ENCODE results near the gene PTPRD.

PTPRD gene

GRCh38 chr9:8736805-8737204 lies 1876.0 kb downstream of the PTPRD start:
- no peaks in the 10 kb centered on the region for H3K4me1 Mint-ChIP-seq

GRCh38 chr9:8734760-8735159 lies 1878.0 kb downstream of the PTPRD start:
- H3K4me1 Mint-ChIP-seq = no peaks in the 10 kb centered on the region
- ATAC-seq (replicated peaks; ENCODE audit: extremely low read depth, poor library complexity, severe bottlenecking) (no peak), DNase-seq (ENCODE audit: low spot score in 2 of 2) (no peak)
- H3K9me3 Mint-ChIP-seq = peaks cover 6% of the 10 kb centered on the region
- H3K27ac Mint-ChIP-seq (ENCODE audit: low read depth) = no peak overlapping the region
- no peaks in the 10 kb centered on the region for H3K36me3 Mint-ChIP-seq (ENCODE audit: insufficient read depth)
- no peaks in the 10 kb centered on the region for H3K27me3 Mint-ChIP-seq
- H3K4me3 Mint-ChIP-seq = no peak overlapping the region

More at GRCh38 chr9:8736805-8737204, 1876.0 kb downstream of the PTPRD start:
- no peak overlapping the region for H3K4me3 Mint-ChIP-seq
- DNase-seq (ENCODE audit: low spot score in 2 of 2) = no peak
- H3K9me3 Mint-ChIP-seq = peaks cover 6% of the 10 kb centered on the region
- ATAC-seq (replicated peaks; ENCODE audit: extremely low read depth, poor library complexity, severe bottlenecking) = no peak
- H3K27ac Mint-ChIP-seq (ENCODE audit: low read depth) = no peak overlapping the region
- no peaks in the 10 kb centered on the region for H3K27me3 Mint-ChIP-seq
- H3K36me3 Mint-ChIP-seq (ENCODE audit: insufficient read depth) = no peaks in the 10 kb centered on the region

DNA sequence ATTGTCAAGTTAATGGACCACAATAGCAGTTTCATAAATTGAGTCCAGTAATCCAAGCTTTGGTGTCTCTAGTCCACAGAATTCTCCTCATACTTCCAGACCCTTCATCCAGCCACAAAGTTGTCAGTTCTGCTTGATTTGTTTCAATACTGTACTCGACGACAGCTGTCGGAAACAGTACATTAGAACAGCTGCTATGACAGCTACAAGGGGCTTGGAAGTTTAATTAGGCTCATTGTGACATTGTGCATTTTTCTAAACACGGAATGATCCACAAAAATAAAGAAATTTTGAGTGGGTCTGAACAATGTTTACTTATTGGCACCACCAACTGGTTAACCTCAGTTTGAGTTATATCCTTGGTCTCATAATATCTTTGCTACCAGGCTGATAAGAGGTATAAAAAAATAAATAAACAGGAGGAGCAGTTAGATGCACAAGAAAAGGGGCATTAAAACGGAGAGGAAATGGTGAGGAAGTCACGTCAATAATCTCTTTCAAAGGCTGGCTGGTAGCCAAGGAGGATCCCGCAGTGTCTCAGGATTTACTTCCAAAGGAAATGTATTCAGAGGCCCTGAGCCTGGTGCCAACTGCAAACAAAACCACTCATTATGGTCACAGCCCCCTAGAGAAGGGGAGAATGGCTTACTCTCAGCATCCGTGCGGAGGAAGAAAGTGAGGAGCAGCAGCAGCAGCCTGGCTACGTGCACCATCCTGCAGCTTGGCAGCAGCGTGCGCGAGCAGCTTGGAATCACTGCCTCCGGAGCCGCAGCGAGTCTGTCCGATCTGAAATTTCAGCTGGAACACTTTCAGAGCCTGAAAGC lies 1879.5 kb downstream of the PTPRD start:
- DNase-seq (ENCODE audit: low spot score in 2 of 2) = no peak
- H3K27me3 Mint-ChIP-seq = no peaks in the 10 kb centered on the region
- no peaks in the 10 kb centered on the region for H3K36me3 Mint-ChIP-seq (ENCODE audit: insufficient read depth)
- H3K27ac Mint-ChIP-seq (ENCODE audit: low read depth) = no peak overlapping the region
- H3K9me3 Mint-ChIP-seq = peaks cover 6% of the 10 kb centered on the region
- no peak overlapping the region for H3K4me3 Mint-ChIP-seq
- ATAC-seq (replicated peaks; ENCODE audit: extremely low read depth, poor library complexity, severe bottlenecking) = no peak
- no peaks in the 10 kb centered on the region for H3K4me1 Mint-ChIP-seq

DNA sequence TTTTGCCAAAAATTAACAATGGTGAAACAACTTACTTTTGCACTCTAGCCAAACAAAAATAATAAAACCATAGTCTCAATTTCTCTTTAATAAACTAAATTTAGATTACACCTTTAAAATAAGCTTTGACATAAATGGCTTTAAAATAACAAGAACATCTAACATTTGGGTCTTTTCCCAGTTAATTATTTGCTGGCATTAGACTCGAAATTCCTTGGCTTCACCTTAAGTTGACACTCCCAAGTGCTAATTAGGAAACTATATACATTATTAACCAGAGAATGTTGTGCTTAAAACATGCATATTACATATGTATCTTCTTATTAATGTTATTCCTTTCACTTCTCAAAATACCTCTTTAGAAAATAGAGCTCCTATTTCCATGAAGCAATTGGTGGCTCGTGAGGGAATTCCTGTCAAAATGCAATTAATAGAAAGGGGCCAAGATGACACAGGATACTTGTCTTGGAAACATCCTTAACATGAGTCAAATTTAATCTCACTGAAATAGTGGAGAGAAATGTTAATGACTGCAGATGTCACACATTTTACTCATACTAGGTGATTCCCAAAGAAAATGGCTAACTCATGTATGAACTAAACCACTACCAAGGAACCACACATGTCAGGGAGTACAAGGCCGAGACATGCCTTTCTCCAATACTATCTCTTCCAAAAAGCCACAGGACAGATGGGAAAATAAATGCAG lies 1880.3 kb downstream of the PTPRD start:
- ATAC-seq (replicated peaks; ENCODE audit: extremely low read depth, poor library complexity, severe bottlenecking) (no peak), DNase-seq (ENCODE audit: low spot score in 2 of 2) (no peak)
- H3K4me1 Mint-ChIP-seq = no peaks in the 10 kb centered on the region
- H3K27me3 Mint-ChIP-seq = no peaks in the 10 kb centered on the region
- no peak overlapping the region for H3K4me3 Mint-ChIP-seq
- H3K9me3 Mint-ChIP-seq = no peaks in the 10 kb centered on the region
- no peak overlapping the region for H3K27ac Mint-ChIP-seq (ENCODE audit: low read depth)
- H3K36me3 Mint-ChIP-seq (ENCODE audit: insufficient read depth) = no peaks in the 10 kb centered on the region

DNA sequence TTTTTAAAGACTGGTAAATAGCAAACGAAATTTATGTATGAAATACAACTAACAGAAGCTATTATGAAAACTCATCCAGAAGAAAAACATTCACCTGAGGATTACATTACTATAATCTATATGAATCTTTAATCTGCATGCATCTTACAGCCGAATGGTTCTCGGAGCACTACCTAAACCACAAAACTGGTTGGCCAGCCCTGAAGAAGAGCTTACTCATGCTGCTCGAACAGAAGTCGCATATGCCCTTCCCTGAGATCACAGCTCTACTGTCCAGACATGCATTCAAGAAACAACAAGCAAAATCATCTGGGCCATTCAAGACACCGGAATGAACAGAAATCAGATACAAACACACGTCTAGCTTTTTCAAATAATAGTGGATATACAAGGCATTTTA lies 1882.2 kb downstream of the PTPRD start:
- ATAC-seq (replicated peaks; ENCODE audit: extremely low read depth, poor library complexity, severe bottlenecking) (no peak), DNase-seq (ENCODE audit: low spot score in 2 of 2) (no peak)
- no peak overlapping the region for H3K27ac Mint-ChIP-seq (ENCODE audit: low read depth)
- H3K4me1 Mint-ChIP-seq = no peaks in the 10 kb centered on the region
- H3K9me3 Mint-ChIP-seq = no peaks in the 10 kb centered on the region
- no peak overlapping the region for H3K4me3 Mint-ChIP-seq
- no peaks in the 10 kb centered on the region for H3K36me3 Mint-ChIP-seq (ENCODE audit: insufficient read depth)
- no peaks in the 10 kb centered on the region for H3K27me3 Mint-ChIP-seq

DNA sequence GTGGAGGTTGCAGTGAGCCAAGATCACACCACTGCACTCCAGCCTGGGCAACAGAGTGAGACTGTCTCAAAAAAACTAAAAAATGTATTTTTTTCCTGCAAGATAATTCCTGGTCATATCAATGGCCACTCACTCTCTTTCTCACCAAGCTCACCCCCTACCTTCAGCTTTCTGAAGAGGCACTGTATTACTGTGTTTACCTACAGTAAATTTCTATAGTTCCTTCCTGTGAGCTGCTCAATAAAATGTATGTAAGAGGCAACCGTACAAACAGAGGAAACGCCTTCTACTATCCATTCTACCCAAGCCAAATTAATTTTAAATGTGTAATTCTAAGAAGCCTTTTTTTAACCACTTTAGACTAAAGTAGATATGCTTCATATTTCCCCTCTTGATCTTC lies 1883.9 kb downstream of the PTPRD start:
- ATAC-seq (replicated peaks; ENCODE audit: extremely low read depth, poor library complexity, severe bottlenecking) (no peak), DNase-seq (ENCODE audit: low spot score in 2 of 2) (no peak)
- Mint-ChIP-seq H3K4me1 (no peaks in the 10 kb centered on the region), H3K27me3 (no peaks in the 10 kb centered on the region), H3K4me3 (no peak overlapping the region), H3K9me3 (no peaks in the 10 kb centered on the region), H3K36me3 (ENCODE audit: insufficient read depth) (no peaks in the 10 kb centered on the region), H3K27ac (ENCODE audit: low read depth) (no peak overlapping the region)

GRCh38 chr9:8727191-8727590 lies 1885.6 kb downstream of the PTPRD start:
- H3K27me3 Mint-ChIP-seq = no peaks in the 10 kb centered on the region
- ATAC-seq (replicated peaks; ENCODE audit: extremely low read depth, poor library complexity, severe bottlenecking) (no peak), DNase-seq (ENCODE audit: low spot score in 2 of 2) (no peak)
- no peak overlapping the region for H3K4me3 Mint-ChIP-seq
- no peaks in the 10 kb centered on the region for H3K9me3 Mint-ChIP-seq
- H3K27ac Mint-ChIP-seq (ENCODE audit: low read depth) = no peak overlapping the region
- no peaks in the 10 kb centered on the region for H3K36me3 Mint-ChIP-seq (ENCODE audit: insufficient read depth)
- no peaks in the 10 kb centered on the region for H3K4me1 Mint-ChIP-seq

DNA sequence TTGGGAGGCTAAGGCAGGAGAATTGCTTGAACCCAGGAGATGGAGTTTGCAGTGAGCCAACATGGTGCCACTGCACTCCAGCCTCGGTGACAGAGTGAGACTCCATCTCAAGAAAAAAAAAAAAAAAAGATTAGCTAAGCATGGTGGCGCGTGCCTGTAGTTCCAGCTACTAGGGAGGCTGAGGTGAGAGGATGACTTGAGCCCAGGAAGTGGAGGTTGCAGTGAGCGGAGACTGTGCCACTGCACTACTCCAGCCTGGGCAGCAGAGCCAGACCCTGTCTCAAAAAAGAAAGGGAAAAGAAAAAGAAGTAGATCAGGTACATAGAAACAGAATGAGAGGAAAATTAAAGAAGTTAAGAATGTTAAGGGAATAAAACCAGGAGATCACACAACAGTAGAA lies 1886.1 kb downstream of the PTPRD start:
- Mint-ChIP-seq H3K36me3 (ENCODE audit: insufficient read depth) (no peaks in the 10 kb centered on the region), H3K4me3 (no peak overlapping the region), H3K27me3 (no peaks in the 10 kb centered on the region), H3K9me3 (no peaks in the 10 kb centered on the region), H3K4me1 (no peaks in the 10 kb centered on the region), H3K27ac (ENCODE audit: low read depth) (no peak overlapping the region)
- ATAC-seq (replicated peaks; ENCODE audit: extremely low read depth, poor library complexity, severe bottlenecking) (no peak), DNase-seq (ENCODE audit: low spot score in 2 of 2) (no peak)

- no peak overlapping the region for H3K27ac Mint-ChIP-seq (ENCODE audit: low read depth)
- no peaks in the 10 kb centered on the region for H3K9me3 Mint-ChIP-seq
- no peaks in the 10 kb centered on the region for H3K27me3 Mint-ChIP-seq
- H3K36me3 Mint-ChIP-seq (ENCODE audit: insufficient read depth) = no peaks in the 10 kb centered on the region
- ATAC-seq (replicated peaks; ENCODE audit: extremely low read depth, poor library complexity, severe bottlenecking) (no peak), DNase-seq (ENCODE audit: low spot score in 2 of 2) (no peak)
- no peaks in the 10 kb centered on the region for H3K4me1 Mint-ChIP-seq
- no peak overlapping the region for H3K4me3 Mint-ChIP-seq
Observed at GRCh38 chr9:8725635-8726034, 1887.2 kb downstream of the PTPRD start.

DNA sequence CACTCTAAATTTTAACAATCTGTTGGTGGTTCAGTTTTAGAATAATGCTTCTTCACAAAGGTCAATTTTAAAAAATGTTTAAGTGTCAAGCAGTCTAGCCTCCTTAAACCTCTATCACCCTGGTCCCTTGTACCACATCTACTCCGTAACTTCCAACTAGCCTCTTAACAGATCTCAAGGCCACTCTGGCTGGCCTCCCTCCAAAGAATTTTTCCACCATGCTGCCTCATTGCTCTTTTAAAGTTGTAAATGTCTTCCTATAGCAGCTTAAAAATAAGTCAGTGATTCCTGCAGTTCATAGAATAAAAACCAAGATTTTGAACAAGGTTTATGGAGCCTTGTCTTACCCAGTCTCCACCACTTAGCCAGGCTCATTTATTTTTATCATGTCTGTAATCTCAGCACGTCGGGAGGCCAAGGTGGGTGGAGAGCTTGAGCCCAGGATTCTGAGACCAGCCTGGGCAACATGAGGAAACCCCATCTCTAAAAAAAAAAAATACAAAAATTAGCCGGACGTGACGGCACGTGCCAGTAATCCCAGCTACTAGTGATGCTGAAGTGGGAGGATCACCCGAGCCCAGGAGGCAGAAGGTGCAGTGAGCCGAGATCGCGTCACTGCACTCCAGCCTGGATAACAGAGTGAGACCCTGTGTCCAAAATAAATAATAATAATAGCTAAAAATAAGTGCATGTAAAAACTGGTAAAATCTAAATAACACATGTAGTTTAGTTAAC lies 1888.4 kb downstream of the PTPRD start:
- Mint-ChIP-seq H3K27me3 (no peaks in the 10 kb centered on the region), H3K4me3 (no peak overlapping the region), H3K9me3 (no peaks in the 10 kb centered on the region), H3K36me3 (ENCODE audit: insufficient read depth) (no peaks in the 10 kb centered on the region), H3K27ac (ENCODE audit: low read depth) (no peak overlapping the region), H3K4me1 (no peaks in the 10 kb centered on the region)
- ATAC-seq (replicated peaks; ENCODE audit: extremely low read depth, poor library complexity, severe bottlenecking) = no peak
- no peak for DNase-seq (ENCODE audit: low spot score in 2 of 2)

DNA sequence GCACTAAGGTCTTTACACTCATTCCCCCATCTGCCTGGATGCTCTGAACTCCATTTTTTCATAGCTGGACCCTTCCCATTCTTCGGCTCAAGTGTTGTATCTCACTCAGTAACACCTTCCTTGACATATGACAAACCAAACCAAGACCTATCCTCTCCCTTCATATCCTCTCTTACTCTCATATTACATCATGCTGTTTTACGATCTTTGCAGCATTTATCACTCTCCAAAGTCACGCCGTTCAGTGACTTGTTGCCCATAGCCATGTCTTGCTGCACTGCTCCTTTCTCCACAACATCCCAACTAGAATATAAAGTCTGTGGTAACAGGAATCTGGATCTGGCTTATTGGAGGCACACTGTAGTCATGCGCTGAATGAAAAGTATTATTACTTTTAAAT lies 1889.6 kb downstream of the PTPRD start:
- no peak overlapping the region for H3K27ac Mint-ChIP-seq (ENCODE audit: low read depth)
- DNase-seq (ENCODE audit: low spot score in 2 of 2) (no peak), ATAC-seq (replicated peaks; ENCODE audit: extremely low read depth, poor library complexity, severe bottlenecking) (no peak)
- no peak overlapping the region for H3K4me3 Mint-ChIP-seq
- no peaks in the 10 kb centered on the region for H3K4me1 Mint-ChIP-seq
- H3K27me3 Mint-ChIP-seq = no peaks in the 10 kb centered on the region
- peaks cover 6% of the 10 kb centered on the region for H3K9me3 Mint-ChIP-seq
- no peaks in the 10 kb centered on the region for H3K36me3 Mint-ChIP-seq (ENCODE audit: insufficient read depth)

GRCh38 chr9:8719833-8720486 lies 1892.8 kb downstream of the PTPRD start:
- H3K4me1 Mint-ChIP-seq = no peaks in the 10 kb centered on the region
- no peaks in the 10 kb centered on the region for H3K36me3 Mint-ChIP-seq (ENCODE audit: insufficient read depth)
- H3K9me3 Mint-ChIP-seq = peaks cover 6% of the 10 kb centered on the region
- DNase-seq (ENCODE audit: low spot score in 2 of 2) (no peak), ATAC-seq (replicated peaks; ENCODE audit: extremely low read depth, poor library complexity, severe bottlenecking) (no peak)
- no peak overlapping the region for H3K27ac Mint-ChIP-seq (ENCODE audit: low read depth)
- H3K27me3 Mint-ChIP-seq = no peaks in the 10 kb centered on the region
- H3K4me3 Mint-ChIP-seq = no peak overlapping the region
